ENCODE results near the gene KRT27.
"Not testable (repeated sequence)": the region's sequence is repeated elsewhere in the genome, so short reads cannot be mapped to it uniquely, and the experiment has no call there.

Gene KRT27

DNA sequence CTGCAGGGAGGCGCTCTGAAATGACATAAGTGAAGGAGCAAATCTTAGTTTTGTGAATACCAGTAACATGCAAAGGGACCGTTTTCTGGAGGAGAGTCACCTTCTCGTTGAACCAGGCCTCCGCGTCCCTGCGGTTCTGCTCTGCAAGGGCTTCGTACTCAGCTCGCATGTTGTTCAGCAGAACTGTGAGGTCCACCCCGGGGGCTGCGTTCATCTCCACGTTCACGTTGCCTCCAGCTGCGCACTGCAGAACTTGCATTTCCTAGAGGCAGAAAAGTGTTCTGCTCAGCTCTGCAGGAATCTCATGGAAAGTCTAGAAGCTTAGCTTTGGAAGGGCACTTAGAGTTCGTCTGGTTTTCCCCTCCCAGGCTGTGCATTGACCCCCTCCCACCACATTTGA lies 31.3 kb downstream of the KRT27 start:
- CTCF ChIA-PET, result interaction anchor here (1.0 to 1.8 kb wide), 2 partner anchors 20 to 52 kb away, joined by 3 to 5 read pairs; no protein-coding TSS in a partner anchor

DNA sequence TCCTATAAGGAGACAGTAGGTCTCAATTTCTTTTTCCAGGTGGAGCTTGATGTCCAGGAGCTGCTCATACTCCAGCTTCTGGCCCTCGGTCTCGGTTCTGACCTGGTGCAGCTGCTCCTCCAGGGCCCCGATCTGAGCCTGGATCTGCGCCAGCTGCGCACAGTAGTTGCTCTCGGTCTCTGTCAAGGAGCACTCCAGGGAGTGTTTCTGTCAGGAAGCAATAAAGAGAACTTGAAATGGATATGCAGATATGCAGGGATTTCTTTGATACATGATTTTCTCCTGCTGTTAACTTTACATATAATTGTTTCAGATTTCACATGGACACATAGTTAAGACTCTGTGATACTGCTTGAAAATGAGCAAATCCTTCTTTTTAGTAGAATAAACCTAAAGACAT lies 32.0 kb downstream of the KRT27 start:
- DNase-seq (ENCODE audit: extremely low spot score), result no peak
- ChIA-PET POLR2A (no interaction called here), CTCF (interaction anchor here (1.0 to 1.8 kb wide), 2 partner anchors 19 to 53 kb away, joined by 3 to 5 read pairs; no protein-coding TSS in a partner anchor)
- TF ChIP-seq, protein P1, sequence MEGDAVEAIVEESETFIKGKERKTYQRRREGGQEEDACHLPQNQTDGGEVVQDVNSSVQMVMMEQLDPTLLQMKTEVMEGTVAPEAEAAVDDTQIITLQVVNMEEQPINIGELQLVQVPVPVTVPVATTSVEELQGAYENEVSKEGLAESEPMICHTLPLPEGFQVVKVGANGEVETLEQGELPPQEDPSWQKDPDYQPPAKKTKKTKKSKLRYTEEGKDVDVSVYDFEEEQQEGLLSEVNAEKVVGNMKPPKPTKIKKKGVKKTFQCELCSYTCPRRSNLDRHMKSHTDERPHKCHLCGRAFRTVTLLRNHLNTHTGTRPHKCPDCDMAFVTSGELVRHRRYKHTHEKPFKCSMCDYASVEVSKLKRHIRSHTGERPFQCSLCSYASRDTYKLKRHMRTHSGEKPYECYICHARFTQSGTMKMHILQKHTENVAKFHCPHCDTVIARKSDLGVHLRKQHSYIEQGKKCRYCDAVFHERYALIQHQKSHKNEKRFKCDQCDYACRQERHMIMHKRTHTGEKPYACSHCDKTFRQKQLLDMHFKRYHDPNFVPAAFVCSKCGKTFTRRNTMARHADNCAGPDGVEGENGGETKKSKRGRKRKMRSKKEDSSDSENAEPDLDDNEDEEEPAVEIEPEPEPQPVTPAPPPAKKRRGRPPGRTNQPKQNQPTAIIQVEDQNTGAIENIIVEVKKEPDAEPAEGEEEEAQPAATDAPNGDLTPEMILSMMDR (IDR thresholded peaks at IDR 0.05; ENCODE audit: control extremely low read depth, extremely low read depth, low read depth, missing control alignments), result no peak

More for the DNA sequence above, 31.3 kb downstream of the KRT27 start:
- TF ChIP-seq, protein P1 (IDR thresholded peaks at IDR 0.05; ENCODE audit: control extremely low read depth, extremely low read depth, low read depth, missing control alignments), result no peak
- POLR2A ChIA-PET, result no interaction called here
- DNase-seq (ENCODE audit: extremely low spot score), result no peak

DNA sequence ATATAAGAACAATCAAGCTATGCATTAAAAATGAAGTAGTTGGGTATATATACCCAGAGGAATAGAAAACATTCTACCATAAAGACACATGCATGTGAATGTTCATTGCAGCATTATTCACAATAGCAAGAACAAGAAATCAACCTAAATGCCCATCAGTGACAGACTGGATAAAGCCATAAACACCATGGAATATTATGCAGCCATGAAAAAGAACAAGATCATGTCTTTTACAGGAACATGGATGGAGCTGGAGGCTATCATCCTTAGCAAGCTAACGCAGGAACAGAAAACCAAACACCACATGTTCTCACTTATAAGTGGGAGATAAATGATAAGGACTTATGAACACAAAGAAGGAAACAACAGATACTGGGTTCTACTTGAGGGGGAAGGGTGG lies 33.7 kb downstream of the KRT27 start:
- DNase-seq (ENCODE audit: extremely low spot score); POLR2A ChIA-PET; CTCF ChIA-PET: not testable (repeated sequence)

DNA sequence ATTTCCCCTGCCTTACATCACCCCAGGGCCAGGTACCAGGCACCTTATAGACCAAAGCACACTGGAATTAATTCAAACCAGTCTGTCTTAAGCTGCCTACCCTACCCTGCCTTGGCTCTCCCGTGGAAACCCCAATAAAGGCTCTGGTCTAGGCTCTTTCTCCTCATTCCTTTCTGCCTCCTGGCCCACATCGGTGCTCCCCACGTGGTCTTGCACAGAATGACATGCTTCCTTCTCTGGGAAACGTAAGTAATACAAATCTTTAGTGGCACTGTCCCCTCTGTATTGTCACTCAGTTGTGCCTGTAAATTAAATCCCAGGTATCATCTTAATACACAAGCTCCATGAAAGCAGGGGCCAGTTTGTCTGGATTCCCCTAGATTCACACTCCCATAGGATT lies 43.8 kb downstream of the KRT27 start:
- CTCF ChIA-PET, result no interaction called here
- POLR2A ChIA-PET, result no interaction called here
- no peak for DNase-seq (ENCODE audit: extremely low spot score)
- TF ChIP-seq, protein P1 (IDR thresholded peaks at IDR 0.05; ENCODE audit: control extremely low read depth, extremely low read depth, low read depth, missing control alignments), result no peak

DNA sequence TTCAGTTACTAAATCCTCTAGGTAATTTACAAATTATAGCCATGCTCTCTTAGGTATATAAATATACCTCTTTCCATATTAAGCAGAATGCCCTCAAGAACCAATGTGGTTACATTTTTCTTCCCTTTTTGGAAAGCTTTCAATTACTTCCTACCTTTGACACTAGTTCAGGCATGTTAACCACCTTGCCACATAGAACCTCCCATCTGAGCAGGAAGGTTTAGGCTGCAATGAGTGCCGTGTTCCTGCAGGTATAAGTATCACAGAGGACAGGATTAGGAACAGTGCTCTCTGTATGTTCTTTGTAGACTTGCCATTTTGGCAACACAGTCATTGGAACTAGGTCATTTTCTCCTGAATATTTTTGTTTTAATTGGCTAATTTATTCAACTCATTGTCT lies 47.3 kb downstream of the KRT27 start:
- no peak for DNase-seq (ENCODE audit: extremely low spot score)
- CTCF ChIA-PET, result interaction anchor here (1.1 kb wide), 1 partner anchor 18 kb away, joined by 3 read pairs; no protein-coding TSS in a partner anchor
- POLR2A ChIA-PET, result no interaction called here
- TF ChIP-seq, protein P1 (IDR thresholded peaks at IDR 0.05; ENCODE audit: control extremely low read depth, extremely low read depth, low read depth, missing control alignments), result no peak

DNA sequence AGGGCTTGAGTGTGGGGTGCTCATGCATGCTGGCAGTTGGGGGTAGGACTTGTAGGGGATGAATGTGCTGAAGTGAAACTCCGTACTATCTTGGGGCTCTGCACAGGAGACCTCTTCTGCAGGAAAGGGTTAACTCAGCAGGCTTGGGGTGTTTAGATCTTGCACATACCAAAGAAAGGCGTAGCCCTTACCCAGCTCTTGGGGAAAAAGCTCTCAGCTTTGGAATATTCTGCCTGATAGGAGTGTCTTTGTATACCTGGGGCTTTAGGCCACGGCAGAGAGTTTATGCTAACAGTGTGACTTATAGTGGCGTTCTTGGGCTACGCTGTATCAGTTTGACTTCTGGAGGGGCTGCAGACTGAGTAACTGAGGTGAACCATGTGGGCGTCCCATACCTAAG lies 48.3 kb downstream of the KRT27 start:
- no peak for DNase-seq (ENCODE audit: extremely low spot score)
- ChIA-PET POLR2A (no interaction called here), CTCF (no interaction called here)
- TF ChIP-seq, protein P1 (IDR thresholded peaks at IDR 0.05; ENCODE audit: control extremely low read depth, extremely low read depth, low read depth, missing control alignments), result no peak

DNA sequence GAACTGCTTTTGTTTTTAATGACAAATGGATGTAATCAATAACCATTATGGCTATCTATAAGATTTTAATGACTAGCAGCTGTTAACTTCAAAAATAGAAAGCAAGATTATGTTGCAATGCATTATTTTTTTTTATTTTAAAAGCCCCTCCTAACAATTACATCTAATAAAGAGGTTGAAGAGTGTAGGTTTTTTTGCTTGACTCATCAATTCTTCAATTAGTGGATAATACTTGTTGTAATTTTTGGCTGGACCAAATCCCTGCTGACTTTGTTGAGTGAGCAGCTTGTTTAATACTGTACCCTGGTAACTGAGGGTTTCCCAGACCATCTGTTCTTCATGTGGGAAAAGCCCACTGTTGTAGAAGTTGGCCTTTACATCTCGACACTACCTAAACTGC lies 51.4 kb downstream of the KRT27 start:
- ChIA-PET CTCF (interaction anchor here (0.9 to 1.5 kb wide), 2 partner anchors 9 to 20 kb away, joined by 3 read pairs; no protein-coding TSS in a partner anchor), POLR2A (no interaction called here)
- no peak for DNase-seq (ENCODE audit: extremely low spot score)
- TF ChIP-seq, protein P1 (IDR thresholded peaks at IDR 0.05; ENCODE audit: control extremely low read depth, extremely low read depth, low read depth, missing control alignments), result no peak

Measured in GM10248 (cell line).